ENCODE measurements around the gene MBD3. TPM values are rescaled to one million over a fixed set of nuclear protein-coding genes. Genes with fewer than 3 reads are reported as not detected.

Gene MBD3
- total RNA-seq, 1 experiment from 2014 or later: 128 TPM

GRCh38 chr19:1560286-1560882 lies 32.3 kb downstream of the MBD3 start:
- Histone ChIP-seq H3K79me2 (ENCODE audit: insufficient read depth, low read length) (peaks cover 33% of the 10 kb centered on the region; the same call in 1 of the 2 replicates), H3K9ac (ENCODE audit: extremely low read depth, insufficient read length, low read length) (no peak overlapping the region), H3K23ac (ENCODE audit: insufficient read length, low read depth, low read length) (no peak overlapping the region), H3K79me1 (ENCODE audit: insufficient read depth, low read depth, low read length, poor library complexity, severe bottlenecking) (peaks cover 6% of the 10 kb centered on the region), H3T11ph (ENCODE audit: low read length) (no peak overlapping the region), H3K18ac (ENCODE audit: insufficient read length, low read depth, low read length) (no peak overlapping the region), H4K91ac (ENCODE audit: insufficient read length, low read depth, low read length) (no peak overlapping the region), H4K20me1 (ENCODE audit: control insufficient read depth, insufficient read depth, insufficient read length) (no peaks in the 10 kb centered on the region), H3K14ac (ENCODE audit: insufficient read depth, low read length) (no peak overlapping the region), H3K4me2 (ENCODE audit: insufficient read depth, insufficient read length, low read length) (no peak overlapping the region), H2BK20ac (ENCODE audit: low read depth, low read length, poor library complexity, severe bottlenecking) (no peak overlapping the region), H3K4ac (ENCODE audit: low read depth, low read length) (no peak overlapping the region), H3K56ac (ENCODE audit: insufficient read length, low read depth, low read length) (no peak overlapping the region), H3K27ac (ENCODE audit: insufficient read length, low read depth, low read length) (no peak overlapping the region), H2BK12ac (ENCODE audit: insufficient read length, low read depth, low read length) (no peak overlapping the region), H2BK5ac (ENCODE audit: insufficient read length, low read length) (no peak overlapping the region), H2AK5ac (ENCODE audit: insufficient read length, low read length) (no peak overlapping the region), H3K27me3 (ENCODE audit: insufficient read depth, low read length) (no peaks in the 10 kb centered on the region), H2AFZ (ENCODE audit: low read length) (no peak overlapping the region), H2BK120ac (ENCODE audit: low read depth, low read length, poor library complexity, severe bottlenecking) (no peak overlapping the region), H4K5ac (ENCODE audit: insufficient read length, low read depth, low read length) (no peak overlapping the region), H2BK15ac (ENCODE audit: low read depth, low read length) (no peak overlapping the region), H4K8ac (replicated peaks; ENCODE audit: insufficient read length, low read depth, low read length) (no peak overlapping the region), H3K23me2 (ENCODE audit: insufficient read length, low read depth, low read length, poor library complexity, severe bottlenecking) (no peaks in the 10 kb centered on the region), H3K4me1 (ENCODE audit: insufficient read depth, low read length) (no peaks in the 10 kb centered on the region), H3K9me3 (ENCODE audit: control insufficient read depth, low read depth, low read length) (no peaks in the 10 kb centered on the region)
- no peak for DNase-seq
- peak overlapping the region; percentile 52 to 75 (median 66); a peak in 2 of 7 replicates for H3K27ac Mint-ChIP-seq
- H3K4me1 Mint-ChIP-seq: peaks cover 0 to 9% of the 10 kb centered on the region in 2 experiments; a peak in 2 of 4 replicates
- no peak overlapping the region; a peak in 1 of 5 replicates for H3K4me3 Mint-ChIP-seq
- WGBS (ENCODE audit: extremely low coverage, insufficient read length, low lambda C conversion rate): no CpG with 5 or more reads among the region's 25 CpGs
- TF ChIP-seq CTCF (conservative IDR thresholded peaks at IDR 0.05): no peak
- H3K9me3 Mint-ChIP-seq: no peaks in the 10 kb centered on the region
- no peaks in the 10 kb centered on the region for H3K27me3 Mint-ChIP-seq (ENCODE audit: low read depth)
- peaks cover 7 to 50% (median 41%) of the 10 kb centered on the region in 3 experiments; a peak in 6 of 7 replicates for H3K36me3 Mint-ChIP-seq (ENCODE audit: insufficient read depth in 1 of 3, low read depth in 3 of 3)

Data from H9 (cell line).